Measurements from ENCODE around the gene TRAF3IP1. TPM values are rescaled to one million over a fixed set of nuclear protein-coding genes. Genes with fewer than 3 reads are reported as not detected.
A peak's percentile ranks its signal among the peaks of the same experiment; 100 is the strongest.
"Not testable (repeated sequence)": the region's sequence is repeated elsewhere in the genome, so short reads cannot be mapped to it uniquely, and the experiment has no call there.

Gene TRAF3IP1
- polyA plus RNA-seq, 3 donors, result 1.2 to 1.5 (median 1.5) TPM

DNA sequence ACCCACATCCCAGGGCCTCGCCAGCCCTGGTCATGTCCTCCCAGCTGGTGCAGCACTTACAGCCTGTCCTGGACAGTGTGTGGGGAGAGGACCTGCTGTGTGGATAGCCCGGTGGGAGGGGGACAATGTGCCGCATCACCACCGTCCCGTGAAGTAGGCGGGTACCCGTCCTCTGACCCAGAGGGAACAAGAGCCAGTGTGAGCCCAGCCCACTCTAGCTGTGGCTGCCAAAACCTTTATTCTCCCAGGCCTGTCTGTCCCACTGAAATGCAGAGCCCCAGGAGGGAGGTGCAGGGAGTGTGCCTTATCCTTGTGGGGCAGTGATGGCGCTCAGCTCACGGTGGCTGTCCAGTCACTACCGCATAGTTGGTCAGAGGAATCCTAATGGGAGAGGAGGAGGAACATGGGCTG, 1.7 kb downstream of the TRAF3IP1 start:
- Histone ChIP-seq H3K4me3 (replicated peaks in 1 of 3; ENCODE audit: low read depth in 2 of 3, low read length in 3 of 3) (no peak overlapping the region), H3K27me3 (ENCODE audit: control insufficient read depth in 2 of 2, insufficient read depth in 2 of 2, low read length in 2 of 2) (peaks cover 3 to 18% of the 10 kb centered on the region in 2 donors), H3K27ac (ENCODE audit: low read depth in 1 of 2, low read length in 2 of 2) (no peak overlapping the region), H3K4me2 (replicated peaks; ENCODE audit: extremely low read depth, low read length, poor library complexity, severe bottlenecking) (no peak overlapping the region), H2AFZ (ENCODE audit: insufficient read depth, low read depth, low read length, poor library complexity, severe bottlenecking) (no peak overlapping the region), H3K9me3 (replicated peaks in 1 of 2; ENCODE audit: control insufficient read depth in 1 of 2, insufficient read depth in 1 of 2, low read length in 2 of 2) (no peaks in the 10 kb centered on the region), H3K9ac (ENCODE audit: insufficient read depth, low read length, poor library complexity, severe bottlenecking) (no peak overlapping the region), H3K4me1 (ENCODE audit: control insufficient read depth in 1 of 2, insufficient read depth in 2 of 2, low read length in 2 of 2) (peaks cover 13% of the 10 kb centered on the region in 2 donors), H3K36me3 (replicated peaks in 1 of 2; ENCODE audit: control insufficient read depth in 1 of 2, insufficient read depth in 2 of 2, low read length in 2 of 2) (no peaks in the 10 kb centered on the region), H4K20me1 (ENCODE audit: insufficient read depth, low read length) (no peaks in the 10 kb centered on the region), H3K79me2 (ENCODE audit: insufficient read depth, low read length) (no peaks in the 10 kb centered on the region)
- H3K36me3 Mint-ChIP-seq, result peaks cover 6 to 10% of the 10 kb centered on the region in 2 donors
- intact Hi-C loops (cut with micrococcal nuclease), result no loop called here
- DNase-seq, result no peak
- 98% methylated on average over 6 of the region's 10 CpGs for WGBS (ENCODE audit: insufficient coverage)
- TF ChIP-seq, protein P1, sequence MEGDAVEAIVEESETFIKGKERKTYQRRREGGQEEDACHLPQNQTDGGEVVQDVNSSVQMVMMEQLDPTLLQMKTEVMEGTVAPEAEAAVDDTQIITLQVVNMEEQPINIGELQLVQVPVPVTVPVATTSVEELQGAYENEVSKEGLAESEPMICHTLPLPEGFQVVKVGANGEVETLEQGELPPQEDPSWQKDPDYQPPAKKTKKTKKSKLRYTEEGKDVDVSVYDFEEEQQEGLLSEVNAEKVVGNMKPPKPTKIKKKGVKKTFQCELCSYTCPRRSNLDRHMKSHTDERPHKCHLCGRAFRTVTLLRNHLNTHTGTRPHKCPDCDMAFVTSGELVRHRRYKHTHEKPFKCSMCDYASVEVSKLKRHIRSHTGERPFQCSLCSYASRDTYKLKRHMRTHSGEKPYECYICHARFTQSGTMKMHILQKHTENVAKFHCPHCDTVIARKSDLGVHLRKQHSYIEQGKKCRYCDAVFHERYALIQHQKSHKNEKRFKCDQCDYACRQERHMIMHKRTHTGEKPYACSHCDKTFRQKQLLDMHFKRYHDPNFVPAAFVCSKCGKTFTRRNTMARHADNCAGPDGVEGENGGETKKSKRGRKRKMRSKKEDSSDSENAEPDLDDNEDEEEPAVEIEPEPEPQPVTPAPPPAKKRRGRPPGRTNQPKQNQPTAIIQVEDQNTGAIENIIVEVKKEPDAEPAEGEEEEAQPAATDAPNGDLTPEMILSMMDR (IDR thresholded peaks at IDR 0.05), result no peak
- peaks cover 21 to 36% (median 29%) of the 10 kb centered on the region in 3 donors for H3K27me3 Mint-ChIP-seq (ENCODE audit: low read depth in 3 of 3)
- no peak overlapping the region for H3K4me3 Mint-ChIP-seq
- no peak overlapping the region for H3K27ac Mint-ChIP-seq
- H3K4me1 Mint-ChIP-seq, result peaks cover 16% of the 10 kb centered on the region
- peaks cover 3 to 13% (median 4%) of the 10 kb centered on the region in 7 donors for H3K9me3 Mint-ChIP-seq

DNA sequence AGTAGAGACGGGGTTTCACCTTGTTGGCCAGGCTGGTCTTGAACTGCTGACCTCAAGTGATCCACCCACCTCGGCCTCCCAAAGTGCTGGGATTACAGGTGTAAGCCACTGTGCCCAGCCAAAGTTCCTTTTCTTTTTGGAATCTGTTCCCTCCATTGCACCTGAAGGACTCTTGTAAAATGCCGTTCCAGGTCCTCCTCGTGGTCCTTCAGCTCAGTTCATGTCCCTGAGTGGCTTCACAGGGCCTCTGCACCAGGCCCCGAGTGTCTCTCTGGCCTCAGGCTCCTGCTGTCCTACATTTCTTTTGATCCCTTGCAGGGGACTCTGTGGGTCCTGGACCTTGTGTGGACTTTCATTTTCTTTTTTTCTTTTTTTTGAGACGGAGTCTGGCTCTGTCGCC, 3.9 kb downstream of the TRAF3IP1 start:
- Mint-ChIP-seq H3K27ac (peak overlapping the region in 1 of 7 donors; percentile 53), H3K36me3 (peaks cover 20 to 24% of the 10 kb centered on the region in 2 donors), H3K4me1 (peaks cover 16% of the 10 kb centered on the region), H3K27me3 (ENCODE audit: low read depth in 3 of 3) (peaks cover 8 to 17% (median 9%) of the 10 kb centered on the region in 3 donors)
- H3K4me3 Mint-ChIP-seq; H3K9me3 ChIP-seq (replicated peaks in 1 of 2; ENCODE audit: control insufficient read depth in 1 of 2, insufficient read depth in 1 of 2, low read length in 2 of 2); DNase-seq; H2AFZ ChIP-seq (ENCODE audit: insufficient read depth, low read depth, low read length, poor library complexity, severe bottlenecking); H3K4me2 ChIP-seq (replicated peaks; ENCODE audit: extremely low read depth, low read length, poor library complexity, severe bottlenecking); H4K20me1 ChIP-seq (ENCODE audit: insufficient read depth, low read length); H3K4me3 ChIP-seq (replicated peaks in 1 of 3; ENCODE audit: low read depth in 2 of 3, low read length in 3 of 3); H3K9me3 Mint-ChIP-seq; H3K79me2 ChIP-seq (ENCODE audit: insufficient read depth, low read length); H3K36me3 ChIP-seq (replicated peaks in 1 of 2; ENCODE audit: control insufficient read depth in 1 of 2, insufficient read depth in 2 of 2, low read length in 2 of 2); H3K27ac ChIP-seq (ENCODE audit: low read depth in 1 of 2, low read length in 2 of 2); H3K9ac ChIP-seq (ENCODE audit: insufficient read depth, low read length, poor library complexity, severe bottlenecking); intact Hi-C loops (cut with micrococcal nuclease): not testable (repeated sequence)
- 94% methylated on average over 6 of the region's 7 CpGs for WGBS (ENCODE audit: insufficient coverage)
- peaks cover 3 to 11% of the 10 kb centered on the region in 2 donors for H3K27me3 ChIP-seq (ENCODE audit: control insufficient read depth in 2 of 2, insufficient read depth in 2 of 2, low read length in 2 of 2)
- peaks cover 13% of the 10 kb centered on the region in 2 donors for H3K4me1 ChIP-seq (ENCODE audit: control insufficient read depth in 1 of 2, insufficient read depth in 2 of 2, low read length in 2 of 2)

Data from CD14-positive monocyte (primary cell).